ENCODE measurements around the gene NUDT22.

The NUDT22 gene

GRCh38 chr11:64231546-64231945 lies 5.5 kb downstream of the NUDT22 start:
- no peak for DNase-seq (ENCODE audit: low read depth in 2 of 2)
- no peak for TF ChIP-seq CTCF (IDR thresholded peaks at IDR 0.05; ENCODE audit: low read depth, low read length)
- H3K4me3 ChIP-seq (replicated peaks in 1 of 2; ENCODE audit: low read depth in 2 of 2, low read length in 2 of 2) = no peak overlapping the region

- H3K4me3 ChIP-seq (replicated peaks in 1 of 2; ENCODE audit: low read depth in 2 of 2, low read length in 2 of 2) = no peak overlapping the region
- no peak for TF ChIP-seq CTCF (IDR thresholded peaks at IDR 0.05; ENCODE audit: low read depth, low read length)
- no peak for DNase-seq (ENCODE audit: low read depth in 2 of 2)
Observed at GRCh38 chr11:64232182-64232966, 6.3 kb downstream of the NUDT22 start.

- no peak for DNase-seq (ENCODE audit: low read depth in 2 of 2)
- H3K4me3 ChIP-seq (replicated peaks in 1 of 2; ENCODE audit: low read depth in 2 of 2, low read length in 2 of 2) = no peak overlapping the region
- no peak for TF ChIP-seq CTCF (IDR thresholded peaks at IDR 0.05; ENCODE audit: low read depth, low read length)
Observed at GRCh38 chr11:64232967-64233315, 6.9 kb downstream of the NUDT22 start.

- TF ChIP-seq CTCF (IDR thresholded peaks at IDR 0.05; ENCODE audit: low read depth, low read length) = no peak
- DNase-seq (ENCODE audit: low read depth in 2 of 2) = peak in 1 of 2 donors; percentile 70
- peak within 1 kb of the TSS; percentile 65 to 81 for H3K4me3 ChIP-seq (replicated peaks in 1 of 2; ENCODE audit: low read depth in 2 of 2, low read length in 2 of 2)
Observed at GRCh38 chr11:64233913-64234586, 8.0 kb downstream of the NUDT22 start, which contains the start of gene VEGFB. VEGFB (plus strand) TSS chr11:64234584; CDS start chr11:64234834, 250 bp downstream.

- TF ChIP-seq CTCF (IDR thresholded peaks at IDR 0.05; ENCODE audit: low read depth, low read length) = no peak
- peak overlapping the region; percentile 65 to 81 for H3K4me3 ChIP-seq (replicated peaks in 1 of 2; ENCODE audit: low read depth in 2 of 2, low read length in 2 of 2)
- no peak for DNase-seq (ENCODE audit: low read depth in 2 of 2)
Observed at GRCh38 chr11:64234647-64235379, 8.7 kb downstream of the NUDT22 start.

- H3K4me3 ChIP-seq (replicated peaks in 1 of 2; ENCODE audit: low read depth in 2 of 2, low read length in 2 of 2) = peak overlapping the region; percentile 65 to 81
- TF ChIP-seq CTCF (IDR thresholded peaks at IDR 0.05; ENCODE audit: low read depth, low read length) = no peak
- DNase-seq (ENCODE audit: low read depth in 2 of 2) = no peak
Observed at GRCh38 chr11:64235437-64236161, 9.5 kb downstream of the NUDT22 start.
